Measurements from ENCODE around the gene MAU2. TPM values are rescaled to one million over a fixed set of nuclear protein-coding genes. Genes with fewer than 3 reads are reported as not detected.

MAU2 gene
- total RNA-seq, 1 experiment from 2014 or later: 38.0 TPM

GRCh38 chr19:19300613-19301012 lies 20.0 kb upstream of the MAU2 start:
- H3K4me3 ChIP-seq (ENCODE audit: low read depth in 2 of 2, low read length in 2 of 2): no peak overlapping the region
- POLR2A ChIA-PET: no interaction called here
- in situ Hi-C loops (cut with HindIII; ENCODE audit: low pct_unique_long_range_greater_than_20kb, low sequenced_read_pairs) (no loop called here), intact Hi-C loops (cut with micrococcal nuclease; ENCODE audit: unreplicated experiment) (no loop called here)
- no peaks in the 10 kb centered on the region for H3K27me3 ChIP-seq (ENCODE audit: control insufficient read depth, insufficient read depth, low read length)
- BruUV-seq (replicated peaks): no TSS peak
- no peak for TF ChIP-seq CTCF (IDR thresholded peaks at IDR 0.05)
- no peak for TF ChIP-seq SIN3A (IDR thresholded peaks at IDR 0.05; ENCODE audit: borderline replicate concordance, insufficient read depth, low read depth, low read length)
- no peak for TF ChIP-seq TCF7L2 (IDR thresholded peaks at IDR 0.05; ENCODE audit: low read depth, low read length)
- no peak for TF ChIP-seq POLR2AphosphoS5 (IDR thresholded peaks at IDR 0.05; ENCODE audit: low read depth, low read length)
- no peak for TF ChIP-seq REST (IDR thresholded peaks at IDR 0.05; ENCODE audit: insufficient read depth in 1 of 2, low read depth in 2 of 2, low read length in 1 of 2)
- no peaks in the 10 kb centered on the region for H3K9me3 ChIP-seq (ENCODE audit: control insufficient read depth, insufficient read depth, low read depth, low read length)
- ATAC-seq: no peak
- CTCF ChIA-PET: no interaction called here
- no peak for DNase-seq (ENCODE audit: low read depth, low spot score)
- H3K27ac ChIP-seq (ENCODE audit: low read length): no peak overlapping the region
- no peaks in the 10 kb centered on the region for H3K36me3 ChIP-seq (ENCODE audit: control insufficient read depth, insufficient read depth, low read length)
- no peaks in the 10 kb centered on the region for H3K4me1 ChIP-seq (ENCODE audit: control insufficient read depth, insufficient read depth, low read length)

- intact Hi-C loops (cut with micrococcal nuclease; ENCODE audit: unreplicated experiment) (no loop called here), in situ Hi-C loops (cut with HindIII; ENCODE audit: low pct_unique_long_range_greater_than_20kb, low sequenced_read_pairs) (no loop called here)
- POLR2A ChIA-PET: interaction anchor here (0.6 kb wide), 1 partner anchor 12 kb away, joined by 3 read pairs; no protein-coding TSS in a partner anchor
- no peaks in the 10 kb centered on the region for H3K4me1 ChIP-seq (ENCODE audit: control insufficient read depth, insufficient read depth, low read length)
- H3K36me3 ChIP-seq (ENCODE audit: control insufficient read depth, insufficient read depth, low read length): no peaks in the 10 kb centered on the region
- BruUV-seq (replicated peaks): no TSS peak
- DNase-seq (ENCODE audit: low read depth, low spot score) (no peak), ATAC-seq (no peak)
- no peaks in the 10 kb centered on the region for H3K9me3 ChIP-seq (ENCODE audit: control insufficient read depth, insufficient read depth, low read depth, low read length)
- no peaks in the 10 kb centered on the region for H3K27me3 ChIP-seq (ENCODE audit: control insufficient read depth, insufficient read depth, low read length)
- TF ChIP-seq REST (IDR thresholded peaks at IDR 0.05; ENCODE audit: insufficient read depth in 1 of 2, low read depth in 2 of 2, low read length in 1 of 2) (no peak), TCF7L2 (IDR thresholded peaks at IDR 0.05; ENCODE audit: low read depth, low read length) (no peak), SIN3A (IDR thresholded peaks at IDR 0.05; ENCODE audit: borderline replicate concordance, insufficient read depth, low read depth, low read length) (no peak), POLR2AphosphoS5 (IDR thresholded peaks at IDR 0.05; ENCODE audit: low read depth, low read length) (no peak), CTCF (IDR thresholded peaks at IDR 0.05) (no peak)
- H3K4me3 ChIP-seq (ENCODE audit: low read depth in 2 of 2, low read length in 2 of 2): no peak overlapping the region
- no peak overlapping the region for H3K27ac ChIP-seq (ENCODE audit: low read length)
- CTCF ChIA-PET: no interaction called here
Observed at GRCh38 chr19:19303411-19303810, 17.2 kb upstream of the MAU2 start.
